ENCODE data around the gene MMP25.
"Not testable (repeated sequence)": the region's sequence is repeated elsewhere in the genome, so short reads cannot be mapped to it uniquely, and the experiment has no call there.

Gene MMP25

DNA sequence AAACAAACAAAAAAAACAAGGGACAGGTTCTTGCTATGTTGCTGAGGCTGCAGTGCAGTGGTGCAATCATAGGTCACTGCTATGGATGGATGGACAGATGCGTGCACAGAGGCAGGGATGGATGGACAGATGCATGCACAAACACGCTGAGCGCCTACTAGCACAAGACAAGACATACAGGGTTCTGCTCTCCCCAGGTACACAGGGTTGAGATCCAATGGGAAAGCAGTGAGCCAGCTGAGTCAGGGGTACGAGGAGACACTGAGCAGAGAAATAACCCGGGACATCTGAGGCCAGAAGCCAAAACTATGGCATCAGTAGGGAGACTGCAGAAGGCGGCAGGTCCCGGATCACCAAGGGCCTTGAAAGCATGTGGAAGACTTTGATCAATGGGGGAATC lies 25.3 kb downstream of the MMP25 start:
- intact Hi-C loops (cut with DNase I; ENCODE audit: low total_unique reads): no loop called here

GRCh38 chr16:3072148-3072547 lies 25.8 kb downstream of the MMP25 start:
- H3K4me1 ChIP-seq; H3K9me3 ChIP-seq; H3K36me3 ChIP-seq; H3K27ac ChIP-seq; H3K4me3 ChIP-seq; DNase-seq; intact Hi-C loops (cut with DNase I; ENCODE audit: low total_unique reads): not testable (repeated sequence)
- H3K27me3 ChIP-seq: peaks cover 0 to 17% of the 10 kb centered on the region in 2 donors

More for the DNA sequence above, 25.3 kb downstream of the MMP25 start:
- Histone ChIP-seq H3K27me3 (peaks cover 0 to 17% of the 10 kb centered on the region in 2 donors), H3K4me3 (no peak overlapping the region), H3K36me3 (no peaks in the 10 kb centered on the region), H3K4me1 (no peaks in the 10 kb centered on the region), H3K9me3 (no peaks in the 10 kb centered on the region), H3K27ac (no peak overlapping the region)
- TF ChIP-seq CTCF (IDR thresholded peaks at IDR 0.05): no peak
- DNase-seq: no peak

- H3K27ac ChIP-seq; H3K4me1 ChIP-seq; intact Hi-C loops (cut with DNase I; ENCODE audit: low total_unique reads); H3K9me3 ChIP-seq; DNase-seq; H3K4me3 ChIP-seq; H3K36me3 ChIP-seq: not testable (repeated sequence)
- peaks cover 0 to 17% of the 10 kb centered on the region in 2 donors for H3K27me3 ChIP-seq
These were observed 26.4 kb downstream of the MMP25 start for GRCh38 chr16:3072576-3073263.

DNA sequence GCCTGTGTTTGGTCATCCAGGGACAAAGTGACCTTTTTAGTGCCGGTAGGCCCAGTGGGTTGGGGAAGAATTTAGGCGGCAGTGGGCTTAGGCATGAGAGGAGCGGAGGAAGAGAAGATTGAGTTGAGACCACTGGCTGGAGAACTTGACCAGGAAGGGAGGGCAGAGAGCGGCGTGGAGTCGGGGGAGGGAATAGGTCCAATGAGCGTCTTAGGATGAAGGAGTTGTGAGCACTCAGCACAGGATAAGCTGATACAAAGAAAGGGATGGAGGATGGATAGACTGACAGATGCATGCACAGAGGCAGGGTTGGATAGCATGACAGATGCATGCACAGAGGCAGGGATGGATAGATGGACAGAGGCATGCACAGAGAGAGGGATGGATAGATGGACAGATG lies 27.1 kb downstream of the MMP25 start:
- no peak overlapping the region for H3K4me3 ChIP-seq

GRCh38 chr16:3074860-3075522 lies 28.6 kb downstream of the MMP25 start:
- H3K4me3 ChIP-seq: no peak overlapping the region
- no peaks in the 10 kb centered on the region for H3K4me1 ChIP-seq
- peaks cover 0 to 17% of the 10 kb centered on the region in 2 donors for H3K27me3 ChIP-seq
- no peak for DNase-seq
- no peak for TF ChIP-seq CTCF (IDR thresholded peaks at IDR 0.05)
- H3K9me3 ChIP-seq: no peaks in the 10 kb centered on the region
- intact Hi-C loops (cut with DNase I; ENCODE audit: low total_unique reads): no loop called here
- H3K27ac ChIP-seq: no peak overlapping the region
- no peaks in the 10 kb centered on the region for H3K36me3 ChIP-seq

More for the DNA sequence above, 27.1 kb downstream of the MMP25 start:
- Histone ChIP-seq H3K9me3 (no peaks in the 10 kb centered on the region), H3K27ac (no peak overlapping the region), H3K27me3 (peaks cover 0 to 17% of the 10 kb centered on the region in 2 donors), H3K4me1 (no peaks in the 10 kb centered on the region), H3K36me3 (no peaks in the 10 kb centered on the region)
- no peak for DNase-seq
- intact Hi-C loops (cut with DNase I; ENCODE audit: low total_unique reads): no loop called here
- TF ChIP-seq CTCF (IDR thresholded peaks at IDR 0.05): no peak

- H3K27ac ChIP-seq: no peak overlapping the region
- H3K36me3 ChIP-seq: no peaks in the 10 kb centered on the region
- no peaks in the 10 kb centered on the region for H3K9me3 ChIP-seq
- no peaks in the 10 kb centered on the region for H3K4me1 ChIP-seq
- no peak overlapping the region for H3K4me3 ChIP-seq
- no peak for TF ChIP-seq CTCF (IDR thresholded peaks at IDR 0.05)
- DNase-seq: no peak
- intact Hi-C loops (cut with DNase I; ENCODE audit: low total_unique reads): no loop called here
- peaks cover 0 to 17% of the 10 kb centered on the region in 2 donors for H3K27me3 ChIP-seq
These were observed 29.2 kb downstream of the MMP25 start for GRCh38 chr16:3075523-3075915.

DNA sequence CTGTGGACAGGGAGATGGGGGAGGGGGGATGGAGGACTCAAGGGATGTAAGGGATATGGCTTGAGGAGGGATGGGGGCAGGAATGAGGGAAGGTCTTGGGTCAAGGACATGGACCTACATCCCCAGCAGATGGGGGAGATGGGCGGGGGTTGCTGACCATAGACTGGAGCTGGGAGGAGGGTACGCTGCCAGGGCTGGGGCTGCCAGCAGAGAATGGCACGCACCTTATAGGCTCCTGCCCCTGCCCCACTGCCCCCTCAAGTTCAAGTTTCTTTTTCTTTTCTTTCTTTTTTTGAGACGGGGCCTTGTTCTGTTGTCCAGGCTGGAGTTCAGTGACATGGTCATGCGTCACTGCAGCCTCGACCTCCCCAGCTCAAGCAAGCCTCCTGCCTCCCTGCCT lies 29.6 kb downstream of the MMP25 start:
- H3K9me3 ChIP-seq; intact Hi-C loops (cut with DNase I; ENCODE audit: low total_unique reads); H3K4me1 ChIP-seq; DNase-seq; H3K4me3 ChIP-seq; H3K36me3 ChIP-seq; H3K27ac ChIP-seq: not testable (repeated sequence)
- peaks cover 0 to 17% of the 10 kb centered on the region in 2 donors for H3K27me3 ChIP-seq
